Skin epidermis (tissue), 12 donors: Measurements from ENCODE around the gene RPS2.
"Not testable (repeated sequence)": the region's sequence is repeated elsewhere in the genome, so short reads cannot be mapped to it uniquely, and the experiment has no call there.

Experiments used
- H3K27ac ChIP-seq, 21 experiments: fragments of 200-600 bp; sonication (generic) in 11 of 21; one replicate each; pipeline ENCODE4 v1.5.0; 2020; ENCODE audit warnings: mild to moderate bottlenecking in 3 of 21, inconsistent platforms in 2 of 21, moderate library complexity in 2 of 21
- H3K4me3 ChIP-seq, 7 experiments: fragments of 200-600 bp; sonication (generic) in 2 of 7; one replicate each; pipeline ENCODE4 v1.5.0; 2020; ENCODE audit warnings: inconsistent platforms in 2 of 7, mild to moderate bottlenecking in 2 of 7, moderate library complexity in 1 of 7

RPS2 gene

DNA sequence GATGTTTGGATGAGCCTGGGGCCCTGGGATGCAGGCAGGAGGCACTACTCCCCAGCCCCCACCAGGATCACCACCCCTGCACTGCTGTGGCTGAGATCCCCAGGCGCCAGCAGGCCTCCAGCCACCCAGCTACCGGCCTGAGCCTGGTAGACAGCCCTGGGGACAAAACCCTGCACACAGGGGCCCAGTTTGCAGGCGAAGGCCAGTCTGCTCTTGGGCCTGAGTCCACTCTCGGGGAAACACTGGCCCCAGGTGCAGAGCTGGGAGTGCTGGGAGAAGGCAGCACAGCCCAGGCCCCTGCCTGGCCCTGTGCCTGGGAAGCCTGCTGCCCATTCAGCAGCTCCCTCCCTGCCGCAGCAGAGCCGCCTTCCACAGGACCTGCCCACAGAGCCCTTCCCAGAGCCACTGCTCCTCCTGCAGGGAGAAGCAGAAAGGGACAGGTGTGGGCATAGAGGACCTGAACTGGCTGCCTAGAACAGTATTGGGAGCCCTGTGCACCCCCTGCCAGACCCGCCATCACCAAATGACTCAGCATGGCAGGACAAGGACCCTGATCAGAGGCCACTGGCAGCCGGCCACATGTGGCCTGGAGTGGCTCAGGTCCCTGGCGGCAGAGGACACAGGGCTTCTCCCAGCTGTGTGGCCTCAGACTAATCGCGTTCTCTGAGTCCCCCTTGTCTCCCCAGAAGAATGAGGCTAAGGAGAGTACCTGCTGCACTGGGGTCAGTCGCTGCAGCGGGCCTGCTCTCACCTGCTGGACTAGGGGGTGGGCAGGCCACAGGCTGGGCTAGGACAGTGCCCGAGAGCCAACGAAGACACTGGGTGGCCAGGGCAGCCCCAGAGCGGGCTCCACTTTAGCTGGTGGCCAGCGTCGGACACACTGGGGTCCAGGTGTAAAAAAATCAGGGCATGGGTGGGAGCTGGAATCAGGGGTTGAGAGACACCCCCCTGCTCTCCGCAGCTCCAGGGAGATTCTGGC, 32.3 kb downstream of the RPS2 start:
- Histone ChIP-seq H3K27ac (no peak overlapping the region), H3K4me3 (no peak overlapping the region)

DNA sequence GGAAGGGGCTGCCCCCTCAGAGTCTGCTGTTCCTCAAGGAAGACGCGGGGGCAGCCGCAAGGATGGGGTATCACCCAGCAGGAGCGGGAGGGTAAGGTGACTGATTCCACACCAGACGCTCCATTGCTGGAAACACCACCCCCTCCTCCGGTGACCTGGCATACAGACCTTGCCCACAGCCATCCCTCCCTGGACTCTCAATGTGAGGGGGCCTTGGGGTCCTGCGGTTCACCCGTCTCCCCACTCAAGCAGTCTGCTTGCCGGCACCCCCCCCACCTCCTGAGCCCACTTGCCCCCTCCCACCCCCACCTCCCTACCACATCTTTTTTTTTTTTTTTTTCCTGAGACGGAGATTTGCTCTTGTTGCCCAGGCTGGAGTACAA, 34.3 kb downstream of the RPS2 start:
- H3K4me3 ChIP-seq: peak overlapping the region in 1 of 7 experiments; percentile 45
- H3K27ac ChIP-seq: peak overlapping the region in 11 of 21 experiments; percentile 1 to 90 (median 78)

DNA sequence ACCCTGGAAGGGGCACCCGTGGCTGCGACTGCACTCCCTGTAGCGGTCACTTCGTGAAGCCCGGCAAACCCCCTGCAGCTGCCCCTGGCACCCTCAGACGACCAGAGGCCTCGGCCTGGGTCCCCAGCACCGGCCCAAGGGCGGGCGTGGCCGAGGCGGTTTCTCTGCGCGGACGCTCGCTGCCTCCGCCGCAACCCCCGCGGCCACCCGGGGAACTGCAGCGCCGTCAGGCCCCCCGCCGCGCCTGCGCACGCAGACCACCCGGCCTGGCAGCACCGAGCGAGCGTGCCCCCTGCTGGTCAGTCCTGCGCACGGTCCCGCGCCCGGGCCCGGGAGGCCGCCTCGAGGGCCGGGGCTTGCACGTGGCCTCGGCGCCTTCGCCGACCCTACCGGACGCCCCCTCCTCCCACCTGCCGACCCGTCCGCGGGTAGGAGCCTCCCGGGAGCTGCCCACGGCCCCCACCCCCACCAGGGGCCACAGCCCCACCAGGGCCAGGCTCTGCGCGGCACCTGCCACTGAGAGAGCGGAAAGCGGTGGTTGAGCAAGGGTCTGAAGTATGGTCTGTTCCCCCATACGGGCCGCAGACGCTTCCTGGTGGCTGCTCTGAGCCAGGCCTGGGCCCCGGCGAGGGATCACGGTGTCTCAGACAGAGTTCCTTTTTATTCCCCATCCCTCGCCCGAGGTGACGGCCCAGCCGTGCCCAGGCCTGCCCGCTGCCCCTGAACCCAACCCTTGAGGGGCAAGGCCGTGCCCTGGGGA, 34.9 kb downstream of the RPS2 start:
- Histone ChIP-seq H3K4me3 (peak overlapping the region; percentile 38 to 60 (median 47)), H3K27ac (peak overlapping the region; percentile 24 to 90 (median 80))

DNA sequence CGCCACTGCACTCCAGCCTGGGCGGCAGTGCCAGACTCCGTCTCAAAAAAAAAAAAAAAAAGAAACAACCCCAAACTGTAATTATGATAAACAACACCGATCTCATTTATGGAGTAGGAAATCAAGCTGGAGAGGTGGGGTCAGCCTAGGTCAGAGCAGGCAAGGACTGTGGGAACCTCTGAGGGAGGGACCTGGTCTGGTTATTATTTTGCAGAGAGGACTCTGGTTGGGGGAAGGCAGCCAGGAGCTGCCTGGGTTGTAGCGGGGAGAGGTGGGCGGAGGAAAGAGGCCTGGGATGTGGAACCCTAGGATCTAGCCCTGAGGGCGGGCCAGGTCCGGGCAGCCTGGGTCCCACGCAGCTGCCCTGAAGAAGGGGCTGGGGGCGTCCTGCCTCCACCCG, 35.5 kb downstream of the RPS2 start:
- Histone ChIP-seq H3K4me3 (peak overlapping the region; percentile 38 to 60 (median 47)), H3K27ac (peak overlapping the region; percentile 24 to 90 (median 80))

DNA sequence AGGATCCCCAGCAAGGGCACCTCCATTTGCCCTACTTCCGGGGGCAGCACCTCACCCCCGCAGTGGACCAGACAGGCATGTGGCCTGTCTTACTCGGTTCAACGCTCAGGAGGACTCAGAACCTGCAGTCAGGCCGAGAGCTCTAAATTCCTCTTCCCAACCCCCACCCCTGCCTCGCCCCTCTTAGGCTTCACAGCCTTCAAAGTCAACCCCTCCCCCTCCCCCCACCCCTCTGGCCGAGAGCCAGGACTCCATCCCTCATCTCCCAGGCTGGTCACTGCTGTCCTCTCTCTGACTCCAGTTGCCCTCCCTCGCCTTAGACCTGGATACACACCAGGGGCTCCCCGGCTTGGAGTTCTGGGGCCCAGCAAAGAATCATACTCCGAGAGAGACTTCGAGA, 38.4 kb downstream of the RPS2 start:
- Histone ChIP-seq H3K27ac (no peak overlapping the region), H3K4me3 (no peak overlapping the region)

DNA sequence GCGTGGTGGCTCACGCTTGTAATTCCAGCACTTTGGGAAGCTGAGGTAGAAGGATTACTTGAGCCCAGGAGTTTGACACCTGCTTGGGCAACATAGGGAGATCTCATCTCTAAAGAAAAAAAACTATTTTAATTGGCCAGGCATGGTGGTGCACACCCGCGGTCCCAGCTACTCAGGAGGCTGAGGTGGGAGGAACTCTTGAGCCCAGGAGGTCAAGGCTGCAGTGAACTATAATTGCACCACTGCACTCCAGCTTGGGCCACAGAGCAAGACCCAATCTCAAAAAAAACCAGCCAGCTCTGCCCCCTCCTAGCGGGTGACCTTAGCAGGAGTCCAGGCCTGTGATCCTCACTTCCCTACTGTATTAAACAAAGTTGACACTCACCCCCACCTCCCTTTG, 40.5 kb downstream of the RPS2 start:
- H3K27ac ChIP-seq: peak overlapping the region in 3 of 21 experiments; percentile 23 to 54 (median 24)

DNA sequence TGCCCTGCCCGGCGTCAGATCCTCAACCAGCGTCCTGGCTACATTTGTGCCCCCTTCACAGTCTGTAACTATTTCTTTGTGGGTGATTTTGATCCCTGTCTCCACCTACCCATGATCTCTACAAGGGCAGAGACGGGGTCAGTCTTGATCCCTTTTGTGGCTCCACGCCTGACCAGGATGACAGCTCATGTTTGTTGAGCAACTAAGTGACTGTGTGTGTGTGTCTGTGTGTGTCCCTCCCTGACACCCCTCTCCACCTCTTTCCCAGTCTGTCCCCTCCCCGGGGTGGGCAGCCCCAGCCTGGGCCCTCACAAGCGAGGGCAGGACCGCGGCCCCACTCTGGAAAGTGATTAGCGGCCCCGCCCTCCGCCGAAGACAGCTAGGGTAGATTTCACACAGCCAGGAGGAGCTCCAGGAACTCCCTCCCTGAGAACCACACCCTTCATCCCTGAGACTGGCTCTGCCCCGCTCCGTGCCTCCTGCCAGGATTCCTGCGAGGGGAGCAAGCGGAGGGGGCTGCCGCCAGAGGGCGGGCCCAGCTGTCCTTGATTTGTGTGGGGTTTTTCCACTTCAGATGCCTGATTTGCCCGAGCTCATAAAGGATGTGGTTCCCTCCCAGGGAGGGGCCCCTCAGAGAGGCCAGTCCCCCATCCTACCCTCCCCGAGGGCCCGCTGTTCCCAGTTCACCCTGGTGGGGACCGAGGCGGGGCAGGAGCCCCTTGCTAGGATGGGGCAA, 41.2 kb downstream of the RPS2 start:
- H3K27ac ChIP-seq: peak overlapping the region in 3 of 21 experiments; percentile 23 to 54 (median 24)
- H3K4me3 ChIP-seq: no peak overlapping the region

More for the DNA sequence above, 40.5 kb downstream of the RPS2 start:
- no peak overlapping the region for H3K4me3 ChIP-seq

DNA sequence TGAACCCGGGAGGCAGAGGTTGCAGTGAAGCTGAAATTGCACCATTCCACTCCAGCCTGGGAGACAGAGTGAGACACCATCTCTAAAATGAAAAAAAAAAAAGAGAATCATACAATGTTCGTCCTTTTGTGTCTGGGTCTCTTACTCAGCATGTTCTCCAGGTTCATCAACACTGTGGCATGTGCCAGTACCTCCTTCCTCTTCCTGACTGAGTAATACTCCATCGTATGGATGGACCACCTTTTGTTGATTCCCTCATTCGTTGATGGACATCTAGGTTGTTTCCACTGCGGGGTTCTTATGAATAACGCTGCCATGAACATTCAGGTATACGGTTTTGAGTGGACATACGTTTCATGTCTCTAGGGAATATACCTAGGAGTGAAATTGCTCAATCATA, 42.3 kb downstream of the RPS2 start:
- no peak overlapping the region for H3K27ac ChIP-seq
- H3K4me3 ChIP-seq: no peak overlapping the region

DNA sequence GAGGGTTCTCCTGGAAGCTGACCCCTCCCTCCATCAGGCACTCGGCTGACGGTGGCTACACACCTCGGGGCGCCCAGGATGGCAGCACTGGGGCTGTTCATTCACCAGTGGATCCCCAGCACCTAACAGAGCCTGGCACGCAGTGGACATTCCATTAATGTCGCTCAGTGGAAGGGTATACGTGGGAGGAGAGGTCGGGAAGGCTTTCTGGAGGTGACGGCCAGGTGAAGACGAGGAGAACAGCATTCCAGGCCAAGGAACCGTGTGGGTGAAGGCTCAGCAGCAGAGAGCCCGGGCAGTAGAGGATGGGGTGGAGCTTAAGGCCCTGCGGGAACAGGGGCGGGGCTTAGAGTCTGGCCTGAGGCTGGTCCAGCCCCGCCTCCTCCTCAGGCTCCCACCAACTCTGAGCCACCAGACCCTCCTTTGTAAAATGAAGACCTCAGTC, 43.9 kb downstream of the RPS2 start:
- H3K27ac ChIP-seq: no peak overlapping the region

DNA sequence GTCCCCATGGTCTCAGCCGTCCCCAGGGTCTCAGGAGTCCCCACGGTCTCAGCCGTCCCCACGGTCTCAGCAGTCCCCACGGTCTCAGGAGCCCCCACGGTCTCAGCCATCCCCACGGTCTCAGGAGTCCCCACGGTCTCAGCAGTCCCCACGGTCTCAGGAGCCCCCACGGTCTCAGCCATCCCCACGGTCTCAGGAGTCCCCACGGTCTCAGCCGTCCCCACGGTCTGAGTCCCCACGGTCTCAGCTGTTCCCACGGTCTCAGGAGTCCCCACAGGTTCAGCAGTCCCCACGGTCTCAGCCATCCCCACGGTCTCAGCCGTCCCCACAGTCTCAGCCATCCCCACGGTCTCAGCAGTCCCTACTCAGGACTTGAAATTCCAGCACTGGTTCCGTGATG, 44.5 kb downstream of the RPS2 start:
- not testable (repeated sequence) for H3K27ac ChIP-seq, H3K4me3 ChIP-seq

More for the DNA sequence above, 43.9 kb downstream of the RPS2 start:
- no peak overlapping the region for H3K4me3 ChIP-seq

DNA sequence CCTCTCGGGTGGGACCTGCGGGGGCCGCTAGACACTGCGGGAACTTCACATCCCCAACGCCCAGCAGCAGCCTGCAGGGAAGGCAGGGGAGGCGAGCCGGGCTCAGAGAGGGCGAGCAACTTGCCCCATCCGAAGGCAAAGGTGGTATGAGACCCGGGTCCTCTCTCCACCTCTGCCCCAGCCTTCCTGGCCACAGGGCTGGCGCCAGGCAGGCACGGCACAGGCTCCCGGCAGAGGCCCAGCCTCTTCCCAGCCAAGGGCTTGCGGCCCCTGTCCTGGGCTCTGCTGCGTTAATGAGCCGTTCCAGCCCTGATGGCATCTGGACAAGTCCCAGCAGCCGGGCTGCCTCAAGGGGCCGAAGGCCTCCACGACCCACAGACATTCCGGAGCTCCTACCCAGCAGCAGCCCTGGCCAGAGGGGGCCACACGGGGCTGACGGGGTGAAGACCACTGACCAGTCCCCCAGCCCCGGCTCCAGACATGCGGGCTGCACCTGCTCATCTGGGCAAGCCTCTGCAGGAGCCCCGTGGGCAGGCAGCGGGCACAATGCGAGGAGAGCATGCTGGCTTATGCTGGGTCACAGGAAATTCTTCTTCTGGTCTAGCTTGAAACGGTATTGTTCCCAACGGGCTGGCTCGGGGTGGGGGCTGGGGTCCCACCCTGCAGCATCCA, 45.2 kb downstream of the RPS2 start:
- H3K27ac ChIP-seq: peak overlapping the region in 1 of 21 experiments; percentile 3
- peak overlapping the region in 1 of 7 experiments; percentile 41 for H3K4me3 ChIP-seq

DNA sequence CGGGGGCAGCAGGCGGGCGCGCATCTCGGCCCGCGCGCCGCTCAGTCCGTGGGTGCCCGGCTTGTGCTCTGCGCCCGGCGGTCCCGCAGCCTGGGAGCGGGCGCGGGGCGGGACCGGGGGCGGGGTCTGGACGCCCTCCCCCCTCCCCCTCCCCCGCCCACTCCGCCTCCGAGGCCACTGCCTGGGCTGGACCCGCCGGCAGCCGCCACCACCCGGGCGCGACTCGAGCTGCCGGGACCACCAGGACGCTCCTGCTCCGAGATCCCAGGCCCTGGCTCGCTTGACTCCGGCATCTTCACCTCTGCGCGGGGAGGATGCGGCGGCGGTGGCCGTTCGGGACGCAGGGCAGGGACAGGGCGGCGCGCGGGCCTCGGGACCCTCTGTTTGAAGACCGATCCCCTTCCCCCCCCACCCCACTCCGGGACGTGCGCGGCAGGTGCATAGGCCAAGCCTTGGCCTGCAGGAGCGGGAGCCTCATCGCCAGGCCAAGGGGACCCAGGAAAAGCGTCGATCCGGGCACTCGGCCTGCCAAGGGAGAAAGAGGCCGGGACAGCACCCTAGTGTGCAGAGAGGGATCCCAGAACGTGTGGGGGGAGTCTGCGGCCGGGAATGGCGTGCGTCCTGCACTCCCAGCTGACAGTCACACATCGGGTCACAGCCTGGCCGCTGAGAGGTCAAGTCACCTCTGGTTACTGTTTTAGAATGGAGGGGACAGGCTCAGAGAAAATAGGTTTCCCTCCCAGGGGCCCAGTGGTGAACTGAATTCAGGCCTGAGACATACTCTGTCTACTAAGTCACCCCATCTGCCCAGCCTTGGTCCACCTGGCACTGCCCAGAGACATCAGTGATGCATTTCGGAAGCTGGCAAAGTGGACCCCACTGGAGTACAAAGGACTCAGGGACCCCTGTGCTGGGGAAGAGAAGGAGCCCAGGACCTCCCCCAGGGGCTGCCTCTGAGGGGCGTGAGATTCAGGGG, 46.0 kb downstream of the RPS2 start, which contains the start of gene HS3ST6:
Gene HS3ST6, minus strand, starts transcription at position 65 of the 976 bp plus-strand sequence. CDS start 92 bp downstream, outside the sequence.
- peak within 1 kb of the TSS; percentile 13 to 41 (median 21) for H3K4me3 ChIP-seq
- peak within 1 kb of the TSS in 11 of 21 experiments; percentile 4 to 69 (median 39) for H3K27ac ChIP-seq

DNA sequence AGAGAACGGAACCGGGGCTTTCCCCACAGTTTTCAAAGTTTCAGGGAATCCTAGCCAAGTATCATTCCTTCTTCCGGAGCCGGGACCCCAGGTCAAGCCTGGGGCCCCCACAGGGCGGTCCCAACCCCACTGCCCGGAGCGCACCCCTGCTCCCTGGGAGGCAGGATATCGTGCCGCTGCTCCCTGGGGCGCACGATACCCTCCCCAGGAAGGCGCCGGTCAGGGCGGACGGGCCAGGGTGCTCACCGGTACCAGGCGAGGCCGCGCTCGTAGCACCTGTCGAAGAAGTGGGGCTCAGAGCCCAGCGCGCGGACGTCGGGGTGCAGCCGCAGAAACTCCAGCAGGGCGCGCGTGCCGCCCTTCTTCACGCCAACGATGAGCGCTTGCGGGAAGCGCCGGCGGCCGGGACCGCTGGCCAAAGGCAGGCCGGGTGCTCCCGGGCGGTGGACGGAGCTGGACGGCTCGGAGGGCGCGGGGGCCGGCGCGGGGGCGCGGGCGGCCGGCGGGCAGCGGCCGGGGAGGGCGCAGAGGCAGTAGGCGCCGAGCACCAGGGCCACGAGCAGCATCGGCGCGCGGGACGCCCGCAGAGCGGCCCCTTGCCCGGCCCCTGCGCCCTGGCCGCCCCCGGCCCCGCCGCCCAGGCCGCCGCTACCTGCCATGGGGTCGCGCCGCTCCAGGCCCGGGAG, 46.8 kb downstream of the RPS2 start:
- peak overlapping the region in 10 of 21 experiments; percentile 4 to 65 (median 26) for H3K27ac ChIP-seq
- H3K4me3 ChIP-seq: peak overlapping the region in 5 of 7 experiments; percentile 14 to 41 (median 27)

DNA sequence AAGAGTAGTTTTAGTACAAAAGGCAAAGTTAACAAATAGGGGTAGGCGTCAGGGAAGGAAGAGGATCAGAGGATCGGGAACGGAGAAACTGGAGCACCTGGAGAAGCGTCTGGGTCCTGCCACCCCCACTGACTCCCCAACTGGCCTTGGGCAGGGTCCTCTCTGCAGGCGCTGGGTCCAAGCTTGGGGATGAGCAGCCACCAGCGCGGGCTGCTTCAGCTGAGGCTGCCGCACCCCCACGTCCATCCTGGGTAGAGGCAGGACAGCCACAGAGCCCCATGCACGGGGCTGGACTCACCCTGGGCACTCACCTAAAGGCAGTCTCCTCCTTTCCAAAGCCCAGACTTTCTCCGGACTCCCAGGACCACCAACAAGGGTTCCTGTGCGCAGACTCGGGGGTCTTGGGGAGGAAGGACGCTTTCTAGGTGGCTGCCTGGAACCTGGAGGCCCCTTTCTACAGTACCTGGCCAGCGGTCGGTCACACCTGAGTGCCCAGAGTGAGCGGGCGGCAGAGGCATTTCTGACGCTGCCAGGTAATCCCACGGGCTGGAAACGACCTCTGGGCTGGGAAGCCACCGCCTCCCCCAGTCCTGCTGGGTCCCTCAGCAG, 47.5 kb downstream of the RPS2 start:
- peak overlapping the region in 5 of 7 experiments; percentile 14 to 41 (median 27) for H3K4me3 ChIP-seq
- peak overlapping the region in 10 of 21 experiments; percentile 4 to 65 (median 26) for H3K27ac ChIP-seq

DNA sequence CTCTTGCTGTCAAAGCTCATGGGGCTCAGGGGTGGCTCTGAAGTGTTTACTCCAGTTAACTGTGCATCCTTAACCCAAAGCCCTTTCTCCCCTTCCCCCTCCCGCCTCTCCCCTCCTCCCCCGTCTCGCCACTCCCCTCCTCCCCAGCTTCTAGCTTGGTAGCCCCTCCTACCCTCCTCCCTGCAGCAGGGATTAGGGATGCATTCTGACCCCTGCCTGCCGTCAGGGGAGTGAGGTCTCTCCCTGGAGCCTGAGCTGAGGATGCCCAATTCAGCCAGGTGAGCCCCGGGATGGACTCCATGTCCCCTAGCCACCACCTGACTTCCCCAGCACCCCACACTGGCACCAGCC, 48.0 kb downstream of the RPS2 start:
- Histone ChIP-seq H3K27ac (peak overlapping the region in 6 of 21 experiments; percentile 11 to 65 (median 24)), H3K4me3 (peak overlapping the region in 3 of 7 experiments; percentile 5 to 41 (median 30))

DNA sequence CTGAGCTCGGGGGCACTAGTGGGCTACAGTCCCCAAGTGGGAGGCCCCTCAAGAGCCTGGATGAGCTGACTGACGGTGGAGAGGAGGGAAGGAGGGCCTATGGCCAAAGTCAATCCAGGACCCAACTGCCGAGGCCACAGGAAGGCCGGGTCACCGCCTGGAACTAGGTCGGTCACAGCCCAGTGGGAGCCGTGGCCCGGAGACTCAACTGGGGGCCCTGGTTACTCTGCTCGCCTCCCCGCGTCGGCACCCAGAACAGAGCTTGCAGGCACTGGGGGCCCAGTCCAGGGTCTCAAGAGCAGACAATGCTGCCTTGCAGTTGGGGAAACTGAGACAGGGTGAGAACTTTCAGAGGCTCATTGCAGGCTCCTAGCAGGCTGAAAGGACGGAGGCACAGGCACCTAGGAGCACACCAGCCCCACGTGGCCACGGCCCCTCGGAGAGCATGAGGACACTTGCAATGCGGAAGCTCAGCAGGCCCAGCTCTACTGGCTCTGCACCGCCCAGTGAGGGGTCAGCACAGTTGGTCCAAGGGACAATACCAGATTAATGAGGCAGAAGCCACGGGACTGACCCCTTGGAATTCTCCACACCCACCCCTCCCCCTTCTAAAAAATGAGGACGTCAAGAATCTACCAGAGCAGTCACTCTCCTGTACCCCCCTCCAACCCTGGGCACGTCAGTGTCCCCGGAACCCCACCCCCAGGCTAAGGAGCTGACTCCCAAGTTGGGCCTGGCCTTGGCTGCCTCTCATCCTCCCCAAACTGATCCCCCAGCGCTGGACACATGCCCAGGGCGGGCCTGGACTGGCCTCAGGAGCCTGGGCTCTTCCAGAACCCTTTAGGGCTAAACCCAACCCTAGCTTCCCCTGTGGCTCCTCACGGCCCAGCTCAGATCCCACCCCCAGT, 48.6 kb downstream of the RPS2 start:
- H3K4me3 ChIP-seq: peak overlapping the region in 2 of 7 experiments; percentile 5 to 41

More for the DNA sequence above, 48.6 kb downstream of the RPS2 start:
- peak overlapping the region in 4 of 21 experiments; percentile 11 to 65 (median 36) for H3K27ac ChIP-seq
